ENCODE results near the gene PPP3R1. TPM values are rescaled to one million over a fixed set of nuclear protein-coding genes. Genes with fewer than 3 reads are reported as not detected.

The PPP3R1 gene
- total and polyA plus RNA-seq, 9 of the 15 experiments (the other 6 are each of a cell fraction or from before 2014, with no cell fraction given) = 3.7 to 70.0 (median 24.8) TPM

DNA sequence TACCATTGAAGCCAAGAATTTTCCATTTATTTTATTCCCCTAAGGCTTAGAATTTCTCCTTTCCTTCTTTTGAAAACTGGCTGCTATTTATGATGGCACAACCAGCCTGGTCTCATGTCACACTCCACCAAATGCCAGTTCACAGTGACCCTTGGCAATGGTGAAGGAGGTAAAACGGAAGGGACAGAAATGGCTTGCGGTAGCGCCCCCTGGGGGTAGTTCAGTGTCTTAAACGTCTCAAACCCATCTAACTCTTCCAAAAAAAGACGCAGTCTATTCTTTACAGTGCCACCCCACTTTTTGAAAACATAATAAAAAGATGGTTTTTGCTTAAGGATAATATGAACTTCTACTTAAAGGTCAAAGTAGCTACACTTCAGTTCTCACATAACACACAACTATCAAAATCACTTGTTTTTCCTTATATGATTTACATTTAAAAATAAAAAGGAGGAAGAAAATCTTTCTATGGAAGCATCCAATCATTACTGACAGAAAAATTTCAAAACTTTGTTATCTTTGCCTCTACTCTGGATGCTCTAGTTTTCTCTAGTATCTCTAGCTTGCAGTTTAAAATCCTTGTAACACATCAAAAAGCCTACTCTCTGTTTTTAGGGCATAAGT lies 66.7 kb downstream of the PPP3R1 start:
- intact Hi-C loops (cut with micrococcal nuclease) (loop anchor here (1.0 to 10.0 kb wide), 2 partner anchors 59 to 63 kb away; no protein-coding TSS in a partner anchor), in situ Hi-C loops (cut with MboI) (no loop called here)
- WGBS (ENCODE audit: insufficient coverage, low coverage, missing lambda C conversion rate) = 14% methylated on average over 5 of the region's 5 CpGs
- ChIA-PET CTCF (ENCODE audit: low intra/inter-chr PET ratio) (interaction anchor here (1.7 kb wide), 1 partner anchor 65 kb away, joined by 4 read pairs; no protein-coding TSS in a partner anchor), POLR2A (interaction anchor here (0.9 kb wide), 2 partner anchors 18 to 69 kb away, joined by 3 read pairs; no protein-coding TSS in a partner anchor)
- no peak overlapping the region for H2AFZ ChIP-seq (ENCODE audit: low read depth, low read length)
- no peak overlapping the region for H3K4me2 ChIP-seq (ENCODE audit: insufficient read depth, low read length)
- ATAC-seq (peak; percentile 86), DNase-seq (ENCODE audit: extremely low read depth in 1 of 4, low spot score in 3 of 4) (peak; percentile 47 to 81 (median 54)), FAIRE-seq (peak; percentile 80)
- H3K9me3 ChIP-seq (replicated peaks; ENCODE audit: control insufficient read depth, insufficient read depth, low read depth, low read length) = no peaks in the 10 kb centered on the region
- peaks cover 64% of the 10 kb centered on the region for H3K79me2 ChIP-seq (ENCODE audit: control insufficient read depth, insufficient read depth, low read length)
- H4K20me1 ChIP-seq (replicated peaks; ENCODE audit: control insufficient read depth, insufficient read depth, low read length) = no peaks in the 10 kb centered on the region
- H3K4me1 ChIP-seq (replicated peaks in 1 of 2; ENCODE audit: control insufficient read depth in 2 of 2, insufficient read depth in 2 of 2, low read length in 2 of 2) = no peaks in the 10 kb centered on the region; a peak in 1 of 5 replicates
- H3K9me1 ChIP-seq (ENCODE audit: control insufficient read depth, insufficient read depth, low read length) = no peaks in the 10 kb centered on the region
- H3K4me3 ChIP-seq = no peak overlapping the region
- H3K9ac ChIP-seq (ENCODE audit: insufficient read depth in 1 of 2, low read depth in 2 of 2, low read length in 2 of 2) = no peak overlapping the region
- BruUV-seq (replicated peaks) = no TSS peak
- no peaks in the 10 kb centered on the region for H3K27me3 ChIP-seq (ENCODE audit: control insufficient read depth in 2 of 2, insufficient read depth in 2 of 2, low read length in 2 of 2)
- no peak overlapping the region for H3K27ac ChIP-seq (ENCODE audit: extremely low read depth, low read depth, low read length)
- peaks cover 52% of the 10 kb centered on the region for H3K36me3 ChIP-seq (ENCODE audit: control insufficient read depth, insufficient read depth, low read length)
- TF ChIP-seq CXXC5 (CRISPR knock-in tag; IDR thresholded peaks at IDR 0.05) (0 out of 2 replicates have a peak, but pooled peaks have one; percentile 12), TSC22D4 (tag; IDR thresholded peaks at IDR 0.05) (no peak), CHD7 (IDR thresholded peaks at IDR 0.05; ENCODE audit: low read depth, low read length) (no peak), ZNF263 (CRISPR knock-in tag; IDR thresholded peaks at IDR 0.05; ENCODE audit: borderline replicate concordance) (no peak), ZNF695 (CRISPR knock-in tag; IDR thresholded peaks at IDR 0.05) (no peak), CLOCK (CRISPR knock-in tag; IDR thresholded peaks at IDR 0.05; ENCODE audit: borderline replicate concordance) (no peak), SRSF7 (optimal IDR thresholded peaks at IDR 0.05; ENCODE audit: low read depth, low read length) (no peak)

Data from K562 (cell line).